Renal pelvis (tissue), 4 donors: ENCODE results near the gene DPH1. TPM values are rescaled to one million over a fixed set of nuclear protein-coding genes. Genes with fewer than 3 reads are reported as not detected.

Experiments used
- DNase-seq: peaks from one replicate; pipeline ENCODE4 v3.0.0-alpha.2; 2013
- polyA plus RNA-seq, 3 donors: library from polyadenylated mRNA; unstranded; fragments of 120-200 nt; gene quantifications; one replicate each; pipeline ENCODE4 v1.2.1, GENCODE V29; 2013; ENCODE audit not compliant: insufficient read length in 3 of 3

The DPH1 gene
- polyA plus RNA-seq, 3 donors = 48.4 to 59.2 (median 57.4) TPM

DNA sequence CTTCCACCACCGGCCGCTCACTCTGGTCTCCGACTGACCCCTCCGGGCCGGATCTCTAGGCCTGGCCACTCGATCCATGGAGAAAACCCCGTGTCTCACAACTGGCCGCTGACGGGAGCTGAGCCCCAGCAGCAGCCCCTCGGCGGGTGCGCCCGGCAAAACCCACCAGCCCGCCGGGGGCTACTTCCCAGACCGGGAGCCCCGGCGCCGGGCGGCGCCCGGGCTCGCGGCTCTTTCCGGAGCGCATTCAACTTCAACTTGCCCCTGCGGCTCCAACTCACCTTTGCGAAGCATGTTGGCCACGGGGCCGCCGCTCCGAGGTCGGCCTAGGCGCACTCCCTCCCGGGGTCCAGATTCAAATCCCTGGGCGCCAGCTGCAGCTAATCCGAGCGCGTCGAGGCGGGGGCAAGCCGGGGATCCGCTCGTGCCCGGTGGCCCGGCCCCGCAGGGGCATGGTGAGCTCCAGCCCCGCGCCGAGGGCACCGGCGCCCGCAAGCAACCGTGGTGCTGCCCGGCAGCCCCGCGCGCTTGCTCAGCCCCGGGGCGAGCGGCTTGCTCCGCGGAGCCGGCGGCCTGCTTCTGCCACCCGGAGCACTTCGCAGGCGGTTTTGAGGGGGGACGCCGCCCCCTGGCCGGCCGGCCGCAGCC lies 5.3 kb upstream of the DPH1 start:
- no peak for DNase-seq

DNA sequence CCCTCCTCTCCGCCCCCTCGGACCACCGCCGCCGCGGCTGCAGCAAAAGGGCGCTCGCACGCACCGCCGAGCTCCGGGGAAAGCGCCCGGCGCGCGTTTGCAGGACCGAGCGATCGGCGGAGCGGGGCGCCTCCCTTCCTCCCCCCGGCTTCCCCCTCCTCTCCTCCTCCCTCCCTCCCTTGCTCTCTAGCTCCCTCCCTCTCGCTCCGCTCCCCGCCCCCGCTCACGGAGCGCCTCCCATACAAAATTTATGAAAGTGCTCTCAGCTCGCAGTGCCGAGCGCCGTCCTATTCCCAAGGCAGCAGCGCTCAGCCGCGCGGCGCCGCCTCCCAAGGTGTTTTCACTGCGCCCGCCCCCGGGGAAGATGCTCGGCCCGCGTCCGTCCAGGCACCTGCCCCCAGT lies 4.7 kb upstream of the DPH1 start, which contains the start of gene RTN4RL1:
TSS of gene RTN4RL1 (minus strand) at position 115 of the 402 bp plus-strand sequence. CDS start 469 bp downstream, outside the sequence.
- DNase-seq = peak; percentile 74

DNA sequence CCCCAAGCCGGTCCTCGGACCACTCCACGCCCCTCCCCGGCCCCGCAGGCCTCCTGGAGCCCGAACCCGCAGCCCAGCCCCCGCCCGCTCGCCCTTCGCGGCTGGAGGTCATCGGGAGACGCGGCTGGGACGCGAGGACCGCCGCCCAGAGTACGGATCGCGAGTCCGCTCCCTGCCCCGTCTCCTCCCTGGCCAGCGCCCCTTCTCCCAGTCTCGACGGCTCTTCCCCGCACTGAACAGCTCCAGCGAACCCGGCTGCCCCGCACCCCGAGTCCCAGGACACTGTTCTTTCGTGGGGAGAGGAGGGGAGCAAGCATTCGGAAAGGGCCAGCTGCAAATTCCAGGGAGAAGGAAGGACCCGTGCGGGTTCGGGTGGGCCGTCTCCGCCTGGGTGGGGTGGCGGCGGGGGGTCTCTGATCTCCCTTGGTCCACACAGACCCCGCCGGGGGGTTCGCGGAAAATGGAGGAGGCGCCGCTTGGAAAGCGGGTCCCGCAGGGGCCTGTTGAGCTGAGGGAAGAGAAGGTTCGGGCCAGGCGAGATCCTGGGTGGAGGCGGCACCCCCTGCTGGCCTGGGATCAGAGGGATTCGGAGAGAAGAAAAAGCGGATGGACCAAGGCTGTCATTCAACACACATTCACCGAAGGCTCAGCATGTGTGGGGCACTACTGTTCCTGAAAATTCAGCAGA lies 4.2 kb upstream of the DPH1 start:
- DNase-seq = peak; percentile 77

DNA sequence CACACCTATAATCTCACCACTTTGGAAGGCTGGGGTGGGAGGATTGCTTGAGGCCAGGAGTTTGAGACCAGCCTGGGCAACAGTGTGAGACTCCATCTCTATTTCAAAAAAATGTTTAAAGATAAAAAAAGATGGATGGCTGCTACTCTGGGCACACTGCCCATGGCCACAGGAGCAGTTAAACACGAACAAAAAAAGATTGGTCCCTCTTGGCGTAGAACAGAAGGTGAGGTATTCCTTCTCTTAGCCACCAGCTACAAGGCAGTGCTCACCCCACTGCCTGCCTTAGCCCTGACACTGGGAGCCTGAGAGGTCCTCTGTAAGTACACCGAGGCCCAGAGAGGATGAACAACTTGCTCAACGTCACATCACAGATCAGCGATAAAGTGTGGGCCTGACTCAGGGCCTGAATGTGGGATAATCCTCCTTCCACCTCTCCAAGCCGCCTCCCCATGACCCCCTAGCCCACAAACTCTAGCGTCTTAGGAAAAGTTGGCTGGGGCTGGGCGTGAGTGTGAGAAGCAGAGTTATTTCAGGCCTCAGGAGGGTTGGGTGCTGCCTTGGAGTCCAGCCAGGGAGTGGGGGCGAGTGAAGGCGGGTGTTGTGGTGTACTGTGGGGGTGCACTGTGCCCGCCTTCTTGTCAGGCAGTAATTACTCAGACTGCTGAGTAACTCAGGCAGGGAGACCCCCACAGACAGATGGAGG lies 2.3 kb upstream of the DPH1 start:
- DNase-seq = no peak

DNA sequence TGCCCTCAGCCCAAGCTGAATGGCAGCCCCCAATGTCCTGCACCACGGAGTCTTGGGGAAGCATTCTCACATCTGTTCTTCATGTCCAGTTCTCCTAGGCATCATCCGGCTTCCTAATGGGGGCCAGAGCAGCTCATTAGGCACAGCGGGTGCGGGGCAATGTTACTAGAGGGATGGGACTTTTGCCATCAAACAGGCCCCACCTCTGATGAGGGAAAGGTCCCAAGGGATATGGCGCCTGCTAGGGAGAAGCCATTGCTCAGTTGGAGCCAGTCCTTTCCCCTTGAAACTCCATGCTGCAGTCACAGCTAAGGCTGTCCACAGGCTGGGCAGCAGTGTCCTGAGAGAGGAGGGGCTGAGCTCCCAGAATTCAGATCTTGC lies 1.7 kb upstream of the DPH1 start:
- no peak for DNase-seq

DNA sequence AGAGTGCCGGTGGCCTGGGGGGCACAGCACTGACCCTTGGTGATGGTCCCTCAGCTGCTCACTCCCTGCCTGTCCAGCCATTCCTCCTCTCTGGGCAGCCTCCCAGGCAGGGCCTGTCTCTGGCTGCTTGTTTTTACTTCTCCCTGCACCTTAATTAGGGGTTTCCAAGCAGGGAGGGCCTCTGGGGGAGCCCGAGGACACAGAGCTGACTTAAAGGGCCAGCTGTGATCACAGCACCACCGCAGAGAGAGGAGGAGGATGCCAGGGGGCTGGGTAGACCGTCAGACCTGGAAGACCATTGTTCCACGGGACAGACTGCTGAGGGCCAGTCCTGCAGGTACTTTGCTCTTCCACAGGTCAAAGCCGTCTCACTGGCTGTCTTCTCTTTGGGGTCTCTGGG lies 1.2 kb upstream of the DPH1 start:
- DNase-seq = no peak

DNA sequence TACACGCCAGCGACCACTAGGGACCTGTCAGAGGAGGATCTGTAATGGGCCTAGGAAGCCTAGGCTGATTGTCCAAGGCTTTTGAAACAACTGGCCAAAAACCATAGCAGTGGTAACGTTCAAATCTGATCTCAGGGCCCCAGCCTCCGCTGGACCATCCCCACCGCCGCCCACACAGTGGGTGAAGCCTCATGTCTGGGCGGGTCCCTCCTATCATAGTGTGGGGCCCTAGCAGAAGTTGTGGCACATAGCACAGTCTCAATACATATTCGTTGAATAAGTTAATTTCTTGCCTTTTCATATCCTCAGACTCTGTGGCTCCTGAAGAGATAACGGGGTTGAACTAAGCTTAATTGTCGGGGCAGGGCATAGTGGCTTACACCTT lies 818 bp downstream of the DPH1 start:
- DNase-seq = no peak

DNA sequence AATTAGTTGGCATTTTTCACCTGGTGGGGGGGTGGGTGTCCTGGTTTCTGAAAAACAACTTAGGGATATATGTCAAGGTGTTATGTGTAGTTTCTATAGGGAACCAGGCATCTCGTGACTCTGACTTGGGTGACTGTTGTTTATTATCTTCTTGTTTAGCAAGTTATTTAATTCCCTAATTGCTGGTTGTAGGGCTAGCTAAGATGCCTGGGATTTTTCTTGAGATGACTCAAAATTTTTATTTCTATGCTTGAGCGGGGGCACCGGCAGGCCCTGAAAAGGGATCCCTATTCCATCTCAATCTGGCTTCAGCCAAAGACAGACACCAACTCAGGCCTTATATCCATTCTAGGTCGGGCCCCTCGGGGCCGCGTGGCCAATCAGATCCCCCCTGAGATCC lies 3.2 kb downstream of the DPH1 start:
- no peak for DNase-seq

DNA sequence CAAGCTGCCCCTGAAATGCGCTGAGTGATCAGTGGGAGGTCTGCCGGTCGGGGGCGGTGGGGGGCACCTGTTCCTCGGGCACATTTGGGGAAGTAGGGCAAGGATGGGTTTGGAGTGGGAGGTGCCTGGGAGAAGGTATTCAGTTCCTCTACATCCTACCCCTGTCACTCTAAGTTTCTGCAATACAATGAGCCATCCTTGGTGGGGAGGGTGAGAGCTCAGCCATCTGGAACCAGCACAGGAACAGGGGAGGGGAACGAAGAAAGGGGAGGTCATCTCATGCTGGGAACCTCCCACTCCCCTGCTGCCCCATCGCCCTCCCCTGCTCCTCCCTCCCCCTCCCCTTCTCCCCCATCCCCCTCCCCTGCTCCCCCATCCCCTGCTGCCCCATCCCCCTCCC lies 4.2 kb downstream of the DPH1 start:
- no peak for DNase-seq

DNA sequence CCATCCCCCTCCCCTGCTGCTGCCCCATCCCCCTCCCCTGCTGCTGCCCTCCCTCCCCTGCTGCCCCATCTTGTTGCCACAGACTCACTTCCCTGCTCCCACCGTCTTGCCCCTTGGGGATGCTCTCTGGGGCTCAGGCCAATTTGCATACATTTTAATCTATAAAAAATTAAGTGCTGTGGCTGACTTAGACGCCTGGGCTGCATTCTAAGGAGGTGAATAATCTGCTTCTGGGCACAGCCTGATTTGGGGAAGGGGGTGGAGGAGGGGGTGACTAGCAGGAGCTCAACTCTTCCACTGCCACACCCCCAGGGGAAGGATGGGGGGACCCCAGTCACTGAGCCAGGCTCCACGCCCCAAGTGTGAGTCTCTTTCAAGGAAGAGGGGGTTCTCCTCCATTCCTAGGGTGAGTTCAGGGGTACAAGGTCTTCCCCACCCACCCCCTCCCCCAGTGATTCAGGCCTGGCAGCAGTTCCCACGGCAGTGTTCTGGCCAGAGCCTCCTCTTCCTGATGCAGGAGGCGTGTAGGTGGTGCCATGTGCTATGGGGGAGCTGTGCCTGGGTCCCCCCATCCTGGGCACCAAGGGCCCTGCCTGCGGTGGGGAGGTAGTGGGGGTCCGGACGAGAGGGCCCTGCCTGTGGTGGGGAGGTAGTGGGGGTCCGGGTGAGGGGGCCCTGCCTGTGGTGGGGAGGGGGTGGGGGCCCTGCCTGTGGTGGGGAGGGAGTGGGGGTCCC lies 5.0 kb downstream of the DPH1 start:
- no peak for DNase-seq

DNA sequence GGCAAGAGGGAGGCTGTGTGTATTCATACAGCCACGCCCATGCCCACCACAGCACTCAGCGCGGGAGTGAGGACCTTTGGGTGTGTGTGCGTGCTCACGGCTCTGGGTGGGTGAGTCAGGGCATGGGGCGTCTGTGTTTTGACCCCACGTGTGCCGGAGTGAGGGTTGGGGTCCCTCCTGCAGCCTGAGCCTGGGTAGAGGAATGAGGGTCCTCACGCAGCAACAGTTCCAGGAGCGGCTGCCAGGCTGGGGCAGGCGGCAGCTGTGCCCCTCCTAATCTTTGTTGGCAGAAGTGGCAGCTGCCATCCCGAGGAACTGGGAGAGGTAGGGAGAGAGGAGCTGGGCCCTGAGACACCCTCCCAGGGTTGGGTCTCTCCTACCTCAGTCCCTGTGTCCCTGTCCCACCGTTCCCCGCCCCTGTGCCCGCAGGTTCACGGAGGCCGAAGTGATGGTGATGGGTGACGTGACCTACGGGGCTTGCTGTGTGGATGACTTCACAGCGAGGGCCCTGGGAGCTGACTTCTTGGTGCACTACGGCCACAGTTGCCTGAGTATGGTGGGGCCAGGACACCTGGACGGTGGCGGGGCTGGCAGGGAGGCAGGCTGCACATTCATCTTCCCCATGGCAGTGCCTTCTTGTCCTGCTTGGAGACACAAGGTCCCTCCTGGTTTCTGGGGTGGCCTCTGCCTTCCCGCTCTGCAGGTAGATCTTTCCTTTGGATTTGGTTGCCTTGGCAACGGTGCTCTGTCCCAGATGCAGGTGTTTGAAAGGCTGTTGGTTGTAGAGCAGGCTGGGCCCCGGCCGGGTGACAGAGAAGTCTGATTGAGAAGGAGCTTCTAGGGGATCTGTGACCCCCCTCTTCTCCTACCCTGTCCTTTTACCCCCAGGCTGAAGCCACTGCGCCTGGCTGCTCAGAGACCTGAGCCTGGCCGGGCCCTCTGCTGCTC lies 5.9 kb downstream of the DPH1 start:
- no peak for DNase-seq

DNA sequence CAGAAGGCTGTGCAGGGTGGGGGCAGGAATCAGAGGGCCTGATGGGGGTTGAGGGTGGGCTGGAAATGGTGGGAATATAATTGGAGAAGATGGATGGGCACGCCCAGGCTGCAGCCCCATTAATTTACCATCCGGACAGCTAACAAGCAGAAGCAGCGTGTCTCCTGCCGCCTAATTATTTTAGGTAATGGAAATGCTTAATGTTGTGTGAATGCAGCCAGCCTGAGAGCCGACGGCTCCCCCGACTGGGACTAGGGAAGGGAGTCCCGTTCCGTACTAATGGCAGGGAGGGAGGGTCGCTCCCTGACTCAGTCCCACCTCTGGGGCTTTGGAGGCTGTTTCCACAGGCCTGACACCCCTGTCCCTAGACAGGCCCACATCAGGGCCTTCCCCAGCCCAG lies 7.2 kb downstream of the DPH1 start:
- DNase-seq = no peak

DNA sequence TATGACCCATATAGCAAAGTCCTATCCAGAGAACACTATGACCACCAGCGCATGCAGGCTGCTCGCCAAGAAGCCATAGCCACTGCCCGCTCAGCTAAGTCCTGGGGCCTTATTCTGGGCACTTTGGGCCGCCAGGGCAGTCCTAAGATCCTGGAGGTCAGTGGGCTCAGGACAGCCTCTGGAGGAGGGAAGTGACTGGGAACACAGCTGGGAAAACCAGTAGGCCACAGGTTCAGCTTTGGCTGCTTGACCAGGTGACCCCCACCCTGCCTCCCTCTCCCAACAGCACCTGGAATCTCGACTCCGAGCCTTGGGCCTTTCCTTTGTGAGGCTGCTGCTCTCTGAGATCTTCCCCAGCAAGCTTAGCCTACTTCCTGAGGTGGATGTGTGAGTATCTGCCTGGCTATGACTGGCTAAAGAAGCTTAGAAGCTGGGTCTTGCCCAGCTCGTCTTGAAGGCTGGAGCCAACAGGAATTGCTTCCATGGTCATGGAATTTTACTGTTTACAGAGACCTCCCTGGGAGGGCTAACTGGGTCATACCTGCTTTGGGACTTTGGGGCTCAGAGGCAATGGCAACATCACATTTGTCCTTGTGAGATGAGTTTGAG lies 10.4 kb downstream of the DPH1 start:
- no peak for DNase-seq

DNA sequence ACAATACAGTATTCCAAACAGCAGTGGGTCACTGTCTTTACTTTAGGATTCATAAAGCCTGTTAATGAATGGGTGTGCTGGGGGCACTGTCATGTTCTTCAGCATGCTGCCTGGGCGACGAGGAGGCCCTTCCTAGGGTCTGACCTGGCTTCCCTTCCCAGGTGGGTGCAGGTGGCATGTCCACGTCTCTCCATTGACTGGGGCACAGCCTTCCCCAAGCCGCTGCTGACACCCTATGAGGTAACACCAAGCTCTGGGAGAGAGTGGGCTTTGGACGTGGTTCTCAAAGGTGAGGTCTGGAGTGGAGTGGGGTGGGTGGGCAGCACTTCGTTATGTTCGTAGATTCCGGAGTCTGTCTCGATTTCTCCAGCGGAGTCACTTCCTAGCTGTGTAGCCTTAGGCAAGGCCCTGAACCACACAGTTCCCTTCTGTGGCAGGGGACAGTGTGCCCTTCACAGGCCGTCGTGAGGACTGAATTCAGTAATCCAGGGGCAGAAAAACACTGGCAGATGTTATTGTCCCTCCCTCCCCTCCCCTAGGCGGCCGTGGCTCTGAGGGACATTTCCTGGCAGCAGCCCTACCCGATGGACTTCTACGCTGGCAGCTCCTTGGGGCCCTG lies 11.1 kb downstream of the DPH1 start:
- no peak for DNase-seq

DNA sequence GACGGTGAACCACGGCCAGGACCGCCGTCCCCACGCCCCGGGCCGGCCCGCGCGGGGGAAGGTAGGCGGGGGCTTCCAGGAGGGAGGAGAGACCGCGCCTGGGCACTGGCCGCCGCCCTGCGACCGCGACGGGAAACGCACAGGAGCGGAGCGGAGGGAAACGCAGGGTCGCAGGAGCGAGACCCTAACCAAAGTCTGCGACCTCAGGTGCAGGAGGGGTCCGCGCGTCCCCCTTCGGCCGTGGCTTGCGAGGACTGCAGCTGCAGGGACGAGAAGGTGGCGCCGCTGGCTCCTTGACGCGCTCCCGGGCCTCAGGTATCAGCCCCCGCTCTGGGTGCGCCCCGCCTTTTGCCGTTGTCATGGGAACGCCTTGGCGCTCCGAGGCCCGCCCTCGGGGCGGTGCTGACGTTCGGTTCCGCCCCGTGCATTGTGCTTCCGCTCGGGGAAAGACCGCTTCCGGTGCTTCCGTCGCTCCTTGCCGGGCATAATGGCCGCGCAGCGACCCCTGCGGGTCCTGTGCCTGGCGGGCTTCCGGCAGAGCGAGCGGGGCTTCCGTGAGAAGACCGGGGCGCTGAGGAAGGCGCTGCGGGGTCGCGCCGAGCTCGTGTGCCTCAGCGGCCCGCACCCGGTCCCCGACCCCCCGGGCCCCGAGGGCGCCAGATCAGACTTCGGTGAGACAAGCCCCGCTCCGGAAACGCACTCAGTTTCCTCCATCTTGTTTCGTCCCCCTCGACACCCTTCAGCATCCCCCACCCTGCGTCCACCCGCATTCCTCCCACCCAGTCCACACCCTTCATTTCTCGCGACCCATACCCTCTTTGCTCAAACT lies 11.8 kb downstream of the DPH1 start, which contains the start of gene OVCA2:
TSS of gene OVCA2 (plus strand) at position 462 of the 829 bp plus-strand sequence. CDS start at position 488, 26 bp downstream.
- peak; percentile 96 for DNase-seq

DNA sequence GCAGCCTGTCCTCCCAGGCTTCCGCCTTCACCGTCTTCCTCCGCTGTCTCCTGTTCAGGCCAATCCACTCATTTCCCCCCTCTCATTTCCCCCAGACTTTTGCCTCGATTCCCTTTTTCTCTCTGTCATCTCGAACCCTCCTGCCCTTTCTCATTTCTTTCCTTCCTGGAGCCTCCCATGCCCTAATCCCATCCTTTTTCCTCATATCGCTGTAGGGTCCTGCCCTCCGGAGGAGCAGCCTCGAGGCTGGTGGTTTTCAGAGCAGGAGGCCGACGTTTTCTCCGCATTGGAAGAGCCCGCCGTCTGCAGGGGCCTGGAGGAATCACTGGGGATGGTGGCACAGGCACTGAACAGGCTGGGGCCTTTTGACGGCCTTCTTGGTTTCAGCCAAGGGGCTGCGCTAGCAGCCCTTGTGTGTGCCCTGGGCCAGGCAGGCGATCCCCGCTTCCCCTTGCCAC lies 12.5 kb downstream of the DPH1 start:
- DNase-seq = no peak

DNA sequence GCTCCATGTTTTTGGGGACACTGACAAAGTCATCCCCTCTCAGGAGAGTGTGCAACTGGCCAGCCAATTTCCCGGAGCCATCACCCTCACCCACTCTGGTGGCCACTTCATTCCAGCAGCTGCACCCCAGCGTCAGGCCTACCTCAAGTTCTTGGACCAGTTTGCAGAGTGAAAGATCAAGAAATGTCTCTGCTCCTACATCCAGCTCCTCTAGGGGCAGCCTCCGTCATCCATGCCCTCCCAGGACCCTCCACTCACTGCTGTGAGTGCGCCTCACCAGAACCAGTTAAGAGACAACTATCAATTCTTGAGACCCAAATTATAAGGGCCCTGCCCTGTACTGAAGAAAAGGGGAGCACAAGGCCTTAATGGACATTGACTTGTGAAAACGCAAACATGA lies 13.0 kb downstream of the DPH1 start:
- DNase-seq = no peak

DNA sequence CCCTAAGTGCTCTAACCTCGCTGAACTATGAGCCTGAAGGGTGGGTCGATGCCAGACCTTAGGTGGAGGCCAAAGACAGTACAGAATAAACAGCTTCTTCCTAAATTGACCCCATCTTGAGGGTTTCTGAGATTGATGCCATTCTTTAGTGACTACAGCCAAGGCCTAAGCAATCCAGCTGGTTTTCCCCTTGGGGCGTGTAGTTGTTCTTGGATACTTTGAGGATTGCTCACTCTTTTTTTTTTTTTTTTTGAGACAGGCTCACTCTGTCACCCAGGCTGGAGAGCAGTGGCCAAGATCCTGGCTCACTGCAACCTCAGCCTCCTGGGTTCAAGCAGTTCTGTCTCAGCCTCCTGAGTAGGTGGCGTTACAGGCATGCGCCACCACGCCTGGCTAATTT lies 13.8 kb downstream of the DPH1 start:
- no peak for DNase-seq

DNA sequence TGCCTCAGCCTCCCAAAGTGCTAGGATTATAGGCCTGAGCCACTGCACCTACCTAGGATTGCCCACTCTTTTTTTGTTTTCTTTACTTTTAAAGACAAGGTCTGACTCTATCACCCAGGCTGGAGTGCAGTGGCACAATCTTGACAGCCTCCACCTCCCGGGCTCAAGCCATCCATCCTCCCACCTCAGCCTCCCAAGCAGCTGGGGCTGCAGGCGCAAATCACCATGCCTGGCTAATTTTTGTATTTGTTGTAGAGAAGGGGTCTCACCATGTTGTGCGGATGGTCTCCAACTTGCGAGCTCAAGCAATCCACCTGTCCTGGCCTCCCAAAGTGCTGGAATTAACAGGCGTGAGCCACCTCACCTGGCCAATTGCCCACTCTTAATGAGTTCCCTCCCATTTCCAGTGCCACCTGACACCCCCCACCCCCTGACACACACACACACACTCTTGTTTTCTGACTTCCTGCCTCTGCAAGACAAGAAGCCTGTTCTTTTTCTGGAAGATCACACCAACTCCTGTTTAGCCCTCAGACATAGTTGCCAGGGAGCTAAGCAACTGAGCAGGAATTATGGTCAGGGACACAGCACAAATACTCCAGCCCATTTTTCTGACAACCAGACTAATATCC lies 14.4 kb downstream of the DPH1 start:
- no peak for DNase-seq
